ENCODE data around the gene ZNF473. TPM values are rescaled to one million over a fixed set of nuclear protein-coding genes. Genes with fewer than 3 reads are reported as not detected.
"Not testable (repeated sequence)": the region's sequence is repeated elsewhere in the genome, so short reads cannot be mapped to it uniquely, and the experiment has no call there.

Gene ZNF473
- total RNA-seq, 1 donor from 2014 or later = 14.9 TPM

DNA sequence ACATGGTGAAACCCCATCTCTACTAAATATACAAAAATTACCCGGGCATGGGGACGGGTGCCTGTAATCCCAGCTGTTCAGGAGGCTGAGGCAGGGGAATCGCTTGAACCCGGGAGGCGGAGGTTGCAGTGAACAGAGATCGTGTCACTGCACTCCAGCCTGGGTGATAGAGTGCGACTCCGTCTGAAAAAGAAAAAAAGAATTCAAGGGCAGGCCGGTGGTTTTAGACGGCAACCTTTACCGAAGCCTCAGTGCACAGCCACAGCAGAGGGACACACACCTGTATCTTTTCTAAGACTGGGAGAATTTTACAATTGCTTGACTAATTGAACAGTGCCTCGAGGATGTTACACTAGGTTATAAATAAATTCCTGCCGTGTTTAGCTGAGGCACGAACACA lies 73.9 kb downstream of the ZNF473 start:
- not testable (repeated sequence) for DNase-seq

DNA sequence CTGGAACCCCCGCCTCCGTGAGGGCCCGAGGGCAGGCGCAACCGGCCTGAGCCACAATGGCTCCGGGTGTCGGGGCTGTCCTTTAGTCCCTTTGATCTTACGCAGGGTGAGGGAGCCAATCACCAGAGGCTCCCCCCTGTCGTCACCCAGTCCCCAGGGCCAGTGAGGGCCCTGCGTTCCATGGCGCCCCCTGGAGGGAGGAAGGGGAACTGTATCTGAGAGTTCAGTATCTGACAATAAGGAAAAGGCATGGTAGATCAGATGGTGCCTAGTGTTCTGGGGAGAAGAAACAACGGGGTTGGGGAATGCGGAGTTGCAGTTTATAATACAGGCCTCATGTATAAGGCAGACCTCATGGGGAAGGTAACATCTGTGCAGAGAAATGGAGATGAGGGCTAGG lies 75.1 kb downstream of the ZNF473 start:
- DNase-seq = not testable (repeated sequence)

Other genes with a start within 250 kb of the ZNF473 start
- gene FUZ, start 212.7 kb upstream of the ZNF473 start, total RNA-seq = 25.7 TPM
- 38.2 TPM for gene MED25, start 207.7 kb upstream of the ZNF473 start, total RNA-seq
- gene PTOV1, start 174.8 kb upstream of the ZNF473 start, total RNA-seq = 78.4 TPM
- gene PNKP, start 158.4 kb upstream of the ZNF473 start, total RNA-seq = 23.1 TPM
- 4.5 TPM for gene AKT1S1, start 148.7 kb upstream of the ZNF473 start, total RNA-seq
- gene TBC1D17, start 148.3 kb upstream of the ZNF473 start, total RNA-seq = 11.9 TPM
- not detected for gene IL4I1, start 129.1 kb upstream of the ZNF473 start, total RNA-seq
- 3.6 TPM for gene ATF5, start 96.8 kb upstream of the ZNF473 start, total RNA-seq
- 33.1 TPM for gene NUP62, start 96.5 kb upstream of the ZNF473 start, total RNA-seq
- 0.92 TPM for gene SIGLEC11, start 64.8 kb upstream of the ZNF473 start, total RNA-seq
- 23.2 TPM for gene VRK3, start 633 bp upstream of the ZNF473 start, total RNA-seq
- gene IZUMO2, start 137.3 kb downstream of the ZNF473 start, total RNA-seq = not detected
- 60.6 TPM for gene MYH14, start 177.6 kb downstream of the ZNF473 start, total RNA-seq

Measured in tongue (tissue), 2 donors.